SHP77 (cell line): ENCODE data around the gene HCFC2.
A peak's percentile ranks its signal among the peaks of the same experiment; 100 is the strongest.
"Not testable (repeated sequence)": the region's sequence is repeated elsewhere in the genome, so short reads cannot be mapped to it uniquely, and the experiment has no call there.

Experiments
- DNase-seq, 2 experiments: peaks; one replicate each; lab custom pipeline; 2025; lab: John Stamatoyannopoulos, UW

The HCFC2 gene

DNA sequence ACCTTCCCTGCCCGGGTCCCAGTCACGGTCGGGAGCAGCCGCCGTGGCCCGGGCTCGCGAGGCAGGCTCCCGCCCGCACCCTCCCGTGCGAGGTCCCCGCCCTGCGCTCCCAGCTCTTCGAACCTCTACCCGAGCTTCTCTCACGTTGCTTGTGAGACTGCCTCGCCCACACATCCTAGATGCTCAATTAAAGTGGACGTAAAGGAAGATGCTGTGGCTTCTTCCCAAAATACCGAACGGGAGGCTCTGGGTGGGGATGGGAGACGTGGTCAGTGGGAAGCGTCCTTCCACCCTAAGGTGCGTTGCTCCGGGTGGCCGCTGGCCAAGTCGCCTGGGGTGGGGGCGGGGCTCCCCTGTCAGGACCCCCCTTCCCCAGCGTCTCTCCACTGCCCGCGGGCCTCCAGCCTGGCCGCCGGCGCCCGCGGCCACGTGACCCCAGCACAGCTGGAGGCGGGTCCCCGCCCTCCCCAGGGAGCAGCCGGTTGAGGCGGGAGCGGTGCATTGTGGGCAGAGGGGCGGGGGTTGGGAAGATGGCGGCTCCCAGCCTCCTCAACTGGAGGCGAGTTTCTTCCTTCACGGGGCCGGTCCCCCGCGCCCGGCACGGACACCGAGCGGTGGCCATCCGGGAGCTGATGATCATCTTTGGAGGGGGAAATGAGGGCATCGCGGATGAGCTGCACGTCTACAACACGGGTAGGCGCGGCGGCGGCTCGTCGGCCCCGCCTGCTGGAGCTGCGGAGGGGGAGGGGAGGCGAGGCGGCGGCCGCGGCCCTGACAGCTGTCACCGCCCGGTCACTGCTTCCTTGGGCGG is at the start of gene HCFC2:
Gene HCFC2 (plus strand): TSS at position 501 of the 811 bp plus-strand sequence. CDS start 30 bp downstream, at position 531.
- DNase-seq: peak; percentile 84 to 93

DNA sequence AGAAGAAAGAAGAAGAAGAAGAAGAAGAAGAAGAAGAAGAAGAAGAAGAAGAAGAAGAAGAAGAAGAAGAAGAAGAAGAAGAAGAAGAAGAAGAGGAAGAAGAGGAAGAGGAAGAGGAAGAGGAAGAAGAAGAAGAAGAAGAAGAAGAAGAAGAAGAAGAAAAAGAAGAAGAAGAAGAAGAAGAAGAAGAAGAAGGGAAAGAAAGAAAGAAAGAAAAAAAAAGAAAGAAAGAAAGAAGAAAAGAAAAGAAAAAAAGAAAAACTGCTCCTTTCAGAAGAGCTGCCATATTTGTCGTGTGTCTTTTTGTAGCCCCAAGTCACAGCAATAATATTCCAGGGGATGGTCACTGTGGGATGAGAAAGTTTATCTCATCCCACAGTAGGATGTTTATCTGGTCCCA is 42.5 kb upstream of the HCFC2 start:
- not testable (repeated sequence) for DNase-seq

DNA sequence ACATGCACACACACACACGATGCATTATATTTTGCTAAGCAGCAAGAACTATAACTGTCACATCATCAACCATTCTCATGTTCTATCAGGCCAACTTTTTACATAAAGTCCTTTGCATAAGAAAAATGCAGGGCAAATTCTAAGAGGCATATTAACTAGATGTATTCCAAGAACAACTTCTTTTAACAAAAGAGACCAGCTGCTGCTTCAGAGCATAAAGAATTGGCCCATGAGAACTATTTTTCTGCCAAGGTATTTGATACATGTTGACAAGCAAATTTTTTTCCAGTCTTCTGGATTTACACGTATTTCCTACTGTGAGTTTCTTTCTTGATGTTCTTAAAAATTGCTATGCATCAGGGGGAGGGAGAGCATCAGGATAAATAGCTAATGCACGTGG is 41.5 kb upstream of the HCFC2 start:
- no peak for DNase-seq

DNA sequence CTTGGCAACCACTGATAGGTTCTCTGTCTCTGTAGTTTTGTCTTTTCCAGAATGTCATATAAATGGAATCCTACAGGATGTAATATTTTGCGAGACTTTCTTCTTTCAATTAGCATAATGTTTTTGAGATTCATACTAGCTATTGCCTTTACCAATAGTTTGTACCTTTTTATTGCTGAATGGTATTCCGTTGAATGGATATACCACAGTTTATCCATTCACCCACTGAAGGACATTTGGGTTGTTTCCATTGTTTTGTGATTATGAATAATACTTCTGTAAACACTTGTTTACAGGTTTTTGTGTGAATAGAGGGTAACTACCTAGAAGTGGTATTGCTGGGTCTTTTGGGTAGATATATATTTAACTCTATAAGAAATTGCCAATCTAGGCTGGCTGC is 40.6 kb upstream of the HCFC2 start:
- DNase-seq: no peak

DNA sequence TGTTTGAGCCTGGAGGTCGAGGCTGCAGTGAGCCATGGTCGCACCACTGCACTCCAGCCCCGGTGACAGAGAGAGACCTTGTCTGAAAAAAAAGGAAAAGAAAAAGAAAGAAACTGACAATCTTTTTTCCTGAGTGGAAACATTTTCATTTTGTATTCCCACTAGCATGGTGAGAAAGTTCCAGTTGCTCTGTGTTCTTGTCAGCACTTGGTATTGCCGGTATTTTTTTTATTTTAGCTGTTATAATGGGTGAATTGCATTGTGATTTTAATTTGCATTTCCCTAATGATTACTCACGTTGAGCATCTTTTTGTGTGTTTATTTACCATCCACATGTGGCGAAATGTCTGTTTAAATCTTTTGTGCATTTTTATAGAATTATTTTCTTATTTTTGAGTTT is 40.0 kb upstream of the HCFC2 start:
- DNase-seq: no peak

DNA sequence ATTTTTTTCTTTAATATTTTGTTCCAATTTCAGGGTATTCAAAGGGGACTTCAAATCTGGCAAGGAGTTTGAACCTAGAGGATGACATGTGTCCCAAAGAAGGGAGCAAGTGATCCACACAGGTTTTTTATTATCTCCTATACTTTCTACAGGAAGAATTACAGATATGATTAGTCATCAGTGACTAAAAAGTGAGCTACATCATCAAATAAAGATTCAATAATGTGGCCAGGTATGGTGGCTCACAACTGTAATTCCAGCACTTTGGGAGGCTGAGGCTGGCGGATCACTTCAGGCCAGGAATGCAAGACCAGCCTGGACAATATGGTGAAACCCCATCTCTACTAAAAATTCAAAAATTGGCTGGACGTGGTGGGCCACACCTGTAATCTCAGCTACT is 38.6 kb upstream of the HCFC2 start:
- no peak for DNase-seq

DNA sequence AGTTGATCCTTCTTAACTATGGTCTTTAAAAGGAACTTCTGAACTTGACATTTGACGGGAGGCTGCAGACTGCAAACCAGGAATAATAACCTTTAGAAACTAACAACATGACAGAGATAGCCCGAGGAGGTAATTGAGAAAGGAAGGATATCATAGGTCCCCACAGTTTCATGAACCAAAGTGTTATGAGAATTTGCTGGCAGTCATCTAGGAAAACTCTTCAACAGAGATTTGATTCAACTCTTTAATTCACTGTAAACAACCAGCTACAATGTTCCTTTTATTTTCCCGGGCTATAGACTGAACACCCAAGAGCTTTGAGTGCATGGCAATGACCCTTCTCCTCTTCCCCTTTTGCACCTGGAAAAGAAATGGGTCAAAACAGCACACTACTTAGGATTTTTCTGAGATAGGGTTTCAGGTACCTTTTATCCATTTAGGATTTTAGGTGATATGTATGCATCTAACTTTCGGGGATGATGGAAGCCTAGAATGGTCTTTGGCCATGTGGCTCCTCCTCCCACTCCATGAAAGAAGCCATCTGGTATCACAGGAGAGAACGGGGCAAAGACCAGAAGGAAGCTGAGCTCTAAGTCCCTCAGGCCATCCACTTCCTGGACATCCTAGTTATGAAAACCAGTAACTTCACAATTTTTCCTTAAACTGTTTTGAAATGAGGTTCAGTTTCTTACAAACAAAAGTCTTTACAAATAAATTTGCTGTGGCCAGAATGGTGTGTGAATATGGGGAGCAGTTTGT is 37.3 kb upstream of the HCFC2 start:
- DNase-seq: no peak

DNA sequence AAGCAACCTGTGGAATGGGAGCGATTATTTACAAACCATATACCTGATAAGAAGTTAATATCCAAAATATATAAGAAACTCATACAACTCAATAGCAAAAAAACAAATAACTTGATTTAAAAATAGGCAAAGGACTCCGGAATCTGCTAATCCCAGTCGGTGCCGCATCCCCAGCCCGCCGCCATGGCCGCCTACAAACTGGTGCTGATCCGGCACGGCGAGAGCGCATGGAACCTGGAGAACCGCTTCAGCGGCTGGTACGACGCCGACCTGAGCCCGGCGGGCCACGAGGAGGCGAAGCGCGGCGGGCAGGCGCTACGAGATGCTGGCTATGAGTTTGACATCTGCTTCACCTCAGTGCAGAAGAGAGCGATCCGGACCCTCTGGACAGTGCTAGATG is 33.7 kb upstream of the HCFC2 start:
- not testable (repeated sequence) for DNase-seq

DNA sequence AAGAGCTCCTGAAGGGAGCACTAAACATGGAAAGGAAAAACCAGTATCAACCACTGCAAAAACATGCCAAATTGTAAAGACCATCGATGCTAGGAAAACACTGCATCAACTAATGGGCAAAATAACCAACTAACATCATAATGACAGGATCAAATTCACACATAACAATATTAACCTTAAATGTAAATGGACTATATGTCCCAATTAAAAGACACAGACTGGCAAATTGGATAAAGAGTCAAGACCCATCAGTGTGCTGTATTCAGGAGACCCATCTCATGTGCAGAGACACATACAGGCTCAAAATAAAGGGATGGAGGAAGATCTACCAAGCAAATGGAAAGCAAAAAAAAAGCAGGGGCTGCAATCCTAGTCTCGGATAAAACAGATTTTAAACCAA is 28.2 kb upstream of the HCFC2 start:
- not testable (repeated sequence) for DNase-seq

DNA sequence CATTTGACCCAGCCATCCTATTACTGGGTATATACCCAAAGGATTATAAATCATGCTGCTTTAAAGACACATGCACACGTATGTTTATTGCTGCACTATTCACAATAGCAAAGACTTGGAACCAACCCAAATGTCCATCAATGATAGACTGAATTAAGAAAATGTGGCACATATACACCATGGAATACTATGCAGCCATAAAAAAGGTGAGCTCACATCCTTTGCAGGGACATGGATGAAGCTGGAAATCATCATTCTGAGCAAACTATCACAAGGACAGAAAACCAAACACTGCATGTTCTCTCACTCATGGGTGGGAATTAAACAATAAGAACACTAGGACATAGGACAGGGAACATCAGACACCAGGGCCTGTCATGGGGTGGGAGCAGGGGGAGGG is 24.6 kb upstream of the HCFC2 start:
- not testable (repeated sequence) for DNase-seq

DNA sequence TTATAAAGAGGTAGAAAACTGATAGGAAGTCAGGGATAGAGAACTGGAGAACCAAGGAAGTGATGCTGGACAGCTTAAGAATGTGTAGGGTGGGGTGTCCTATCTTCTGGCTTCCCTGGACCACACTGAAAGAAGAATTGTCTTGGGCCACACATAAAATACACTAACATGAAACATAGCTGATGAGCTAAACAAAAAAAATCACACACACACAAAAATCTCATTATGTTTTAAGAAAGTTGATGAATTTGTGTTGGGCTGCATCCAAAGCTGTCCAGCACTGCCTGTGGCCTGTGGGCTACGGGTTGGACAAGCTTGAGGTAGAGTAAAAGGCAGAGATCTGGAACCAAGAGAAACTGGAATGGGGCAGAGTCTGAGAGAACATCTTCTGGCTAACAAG is 21.8 kb upstream of the HCFC2 start:
- DNase-seq: no peak

DNA sequence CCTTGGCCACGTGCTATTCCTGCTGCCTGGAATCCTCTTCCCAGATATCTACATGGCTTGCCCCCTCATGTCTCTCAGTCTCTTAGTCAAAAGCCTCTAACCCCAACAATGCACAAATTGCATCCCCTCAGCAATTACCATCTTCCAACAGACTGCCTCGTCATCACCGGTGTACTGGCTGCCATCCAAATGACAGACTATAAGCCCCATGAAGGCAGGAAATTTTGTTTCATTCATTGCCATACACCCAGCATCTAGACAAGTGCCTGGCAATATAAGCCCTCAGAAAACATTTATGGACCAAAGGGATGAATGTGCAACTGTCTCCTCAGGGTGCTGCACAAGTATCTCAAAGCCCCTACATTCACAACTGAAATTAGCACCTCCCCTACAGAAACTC is 20.2 kb upstream of the HCFC2 start:
- no peak for DNase-seq

DNA sequence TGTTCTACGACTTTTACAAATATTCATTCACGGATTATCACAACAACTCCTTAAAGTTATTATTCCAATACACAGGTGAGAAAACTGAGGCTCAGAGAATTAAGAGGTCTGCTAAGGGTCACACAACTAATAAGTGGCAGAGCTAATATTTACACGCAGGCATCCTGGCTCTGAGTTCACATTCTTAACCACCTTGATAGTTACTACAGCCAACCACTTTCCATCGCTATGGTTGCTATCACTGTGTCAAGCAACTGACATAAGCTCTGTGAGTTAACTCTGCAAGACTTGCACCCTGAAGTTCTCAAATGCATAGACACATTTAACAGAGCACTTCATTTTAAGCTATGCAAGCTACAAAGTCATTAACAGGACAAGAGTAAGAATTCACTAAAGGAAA is 18.0 kb upstream of the HCFC2 start:
- DNase-seq: no peak

DNA sequence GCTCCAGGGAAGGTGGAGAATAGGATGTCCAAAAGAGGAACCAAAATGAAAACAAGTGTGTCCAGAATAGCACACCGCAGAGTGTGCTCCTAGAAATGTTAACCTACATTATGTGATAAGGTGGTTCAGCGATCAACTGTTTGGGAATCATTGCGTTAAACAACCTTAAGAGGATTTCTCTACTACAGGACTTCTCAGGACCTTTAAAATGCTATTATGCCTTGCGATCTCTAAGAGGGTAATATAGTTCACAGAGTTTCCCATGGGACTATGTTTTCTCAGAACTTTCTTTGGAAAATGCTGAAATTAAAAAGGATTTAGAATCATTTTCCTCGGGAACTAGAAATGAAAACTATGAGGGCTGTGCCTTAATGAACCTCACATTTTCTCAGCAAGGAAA is 16.2 kb upstream of the HCFC2 start:
- no peak for DNase-seq

DNA sequence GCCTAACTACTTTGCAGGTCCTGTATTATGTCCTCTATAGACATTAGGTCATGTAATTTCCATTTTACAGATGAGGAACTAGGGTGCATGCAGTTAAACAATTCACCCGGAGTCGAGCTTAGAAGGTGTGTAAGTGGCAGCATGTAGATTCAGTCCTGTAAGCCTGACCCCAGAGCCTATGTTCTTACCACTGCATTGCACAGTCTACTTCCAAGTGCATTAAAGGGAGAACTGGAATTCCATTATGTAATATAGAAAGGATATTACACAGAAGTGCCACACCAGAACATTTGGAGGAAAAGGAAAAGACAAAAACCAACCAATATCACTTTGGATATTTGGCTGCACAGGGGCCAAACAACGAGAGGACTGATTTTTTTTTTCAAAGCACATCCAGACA is 15.5 kb upstream of the HCFC2 start:
- DNase-seq: no peak

DNA sequence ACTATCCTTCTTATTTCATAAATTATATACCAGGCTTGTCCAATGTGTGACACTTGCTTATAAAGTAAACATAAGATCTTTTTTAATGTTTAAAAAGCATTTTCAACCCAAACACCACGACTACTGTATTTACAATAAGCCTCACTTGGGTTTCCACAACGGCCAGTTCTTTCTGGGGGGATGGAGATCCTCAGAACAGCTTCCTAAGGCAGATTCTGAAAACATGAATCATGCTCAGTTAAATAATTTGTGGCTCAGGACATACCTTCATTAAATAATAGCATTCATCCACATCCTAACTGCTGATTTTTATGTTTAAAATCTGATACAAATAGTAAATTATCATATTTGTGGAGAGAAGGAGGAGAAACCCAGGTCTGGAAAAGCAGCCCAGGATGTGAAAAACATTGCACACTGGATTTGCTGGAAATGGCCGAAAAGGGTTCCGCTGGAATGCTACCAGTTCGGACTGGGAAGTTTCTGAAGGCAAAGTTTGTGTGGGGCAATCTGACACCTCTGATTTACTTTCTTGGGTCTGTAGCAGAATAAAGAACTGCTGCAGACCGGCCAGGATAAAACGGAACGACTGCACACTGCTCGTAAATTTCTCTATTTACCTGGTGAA is 14.9 kb upstream of the HCFC2 start:
- no peak for DNase-seq

DNA sequence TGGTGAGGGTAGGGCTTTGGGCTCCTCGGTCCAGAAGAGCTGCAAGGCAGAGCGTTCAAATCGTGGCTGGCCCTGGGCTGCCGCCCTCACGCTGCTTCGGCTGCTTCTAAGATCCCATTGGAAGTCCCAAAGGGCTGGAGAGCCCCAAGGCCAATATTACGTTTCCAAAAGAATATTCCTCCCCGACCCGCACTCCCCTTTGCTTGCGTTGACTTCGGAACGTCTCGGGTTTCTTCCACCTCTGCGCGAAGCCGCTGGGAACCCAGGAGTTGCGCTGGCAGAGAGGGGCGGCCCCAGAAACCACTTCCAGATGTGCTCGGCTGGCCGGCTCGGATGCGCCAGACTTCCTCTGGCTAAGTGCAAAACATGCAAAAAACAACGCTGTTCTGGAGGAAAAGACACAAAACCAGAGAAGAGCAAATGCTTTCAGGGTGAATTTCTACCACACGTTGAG is 14.4 kb upstream of the HCFC2 start, which contains the start of gene GLT8D2:
Gene GLT8D2 (minus strand): TSS at position 285 of the 454 bp plus-strand sequence. CDS start 30,539 bp downstream, outside the sequence.
- DNase-seq: no peak

DNA sequence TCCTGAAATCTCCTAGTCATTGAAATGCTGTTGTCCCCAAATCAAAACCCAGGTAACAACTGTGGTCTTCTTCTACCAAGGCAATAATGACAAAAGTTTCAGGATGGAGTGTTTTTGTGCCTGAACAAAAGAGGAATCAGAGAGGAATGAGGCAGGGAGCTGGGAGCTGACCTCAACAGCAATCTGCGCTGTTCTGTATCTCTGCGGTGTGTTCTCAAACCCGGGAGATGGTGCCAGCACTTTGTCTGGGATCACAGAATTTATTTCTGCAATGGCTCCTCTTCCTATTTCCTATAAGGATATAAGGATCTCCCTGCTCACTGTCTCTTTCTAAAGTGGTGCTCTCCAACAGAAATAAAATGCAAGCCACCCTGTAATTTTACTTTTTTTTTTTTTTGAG is 13.9 kb upstream of the HCFC2 start:
- DNase-seq: no peak

DNA sequence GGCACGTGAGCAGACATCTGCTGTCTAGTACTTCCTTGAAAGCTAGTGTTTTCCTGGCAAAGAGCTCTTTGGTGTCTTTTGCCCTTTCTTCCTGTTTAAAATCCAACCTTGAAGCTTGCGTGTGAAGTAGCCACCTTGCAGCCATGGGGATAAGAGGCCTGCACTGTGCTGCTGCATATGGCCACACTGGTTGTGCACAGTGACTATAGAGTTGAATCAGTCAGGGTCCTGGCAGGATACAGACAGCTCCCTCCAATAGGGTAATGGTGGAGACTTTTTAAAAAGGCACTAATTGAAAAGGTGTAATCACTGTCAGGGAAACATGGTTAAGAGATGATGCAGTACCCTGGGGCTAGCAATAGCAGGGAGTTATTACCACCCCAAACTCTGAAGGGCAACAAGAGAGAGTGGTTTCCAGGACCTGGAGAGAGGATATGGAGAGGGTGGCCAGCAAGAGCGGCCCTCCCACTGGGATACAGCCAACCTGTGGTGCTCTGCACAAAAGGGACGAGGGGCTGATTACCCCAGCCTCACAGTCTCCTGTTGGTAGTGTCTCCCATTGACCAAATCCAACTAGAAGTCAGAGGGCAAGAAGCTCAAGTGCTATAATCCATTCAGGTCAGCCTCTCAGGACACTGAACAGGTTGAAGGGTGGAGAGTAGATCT is 9.5 kb upstream of the HCFC2 start:
- DNase-seq: peak in 1 of 2 experiments; percentile 23

DNA sequence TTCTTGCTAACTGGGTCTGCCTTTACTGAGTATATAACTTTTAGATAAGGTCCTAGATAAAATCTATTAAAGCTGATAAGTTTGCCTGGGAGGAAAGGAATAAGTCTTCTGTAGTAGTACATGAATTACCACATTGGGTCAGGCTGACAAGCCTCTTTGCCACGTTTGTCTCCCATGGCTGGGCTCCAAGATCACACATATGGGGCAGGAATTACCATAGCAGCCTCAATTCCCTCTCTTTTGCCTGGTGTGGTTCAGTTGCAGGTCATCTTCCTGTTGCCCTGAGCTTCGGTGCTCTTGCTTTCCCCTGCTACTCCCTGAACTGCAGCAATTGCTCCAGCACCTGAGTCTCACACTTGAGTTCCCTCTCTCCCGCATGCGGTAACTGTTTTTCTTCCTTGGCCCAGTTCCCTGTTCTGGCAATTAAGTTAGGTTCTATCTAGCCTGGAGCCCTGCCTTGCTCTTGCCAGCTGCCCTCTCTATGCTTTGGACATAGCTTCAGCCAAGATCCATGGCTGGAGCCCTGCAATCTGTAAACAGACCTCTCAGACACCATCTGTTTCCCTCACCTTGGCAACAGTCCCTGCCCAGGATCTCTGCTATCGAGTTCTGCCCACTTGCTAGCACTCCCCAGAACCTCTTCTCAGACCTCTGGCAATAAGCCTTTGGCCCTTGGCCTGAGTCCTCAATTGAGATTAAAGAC is 8.5 kb upstream of the HCFC2 start:
- DNase-seq: peak; percentile 91 to 92

DNA sequence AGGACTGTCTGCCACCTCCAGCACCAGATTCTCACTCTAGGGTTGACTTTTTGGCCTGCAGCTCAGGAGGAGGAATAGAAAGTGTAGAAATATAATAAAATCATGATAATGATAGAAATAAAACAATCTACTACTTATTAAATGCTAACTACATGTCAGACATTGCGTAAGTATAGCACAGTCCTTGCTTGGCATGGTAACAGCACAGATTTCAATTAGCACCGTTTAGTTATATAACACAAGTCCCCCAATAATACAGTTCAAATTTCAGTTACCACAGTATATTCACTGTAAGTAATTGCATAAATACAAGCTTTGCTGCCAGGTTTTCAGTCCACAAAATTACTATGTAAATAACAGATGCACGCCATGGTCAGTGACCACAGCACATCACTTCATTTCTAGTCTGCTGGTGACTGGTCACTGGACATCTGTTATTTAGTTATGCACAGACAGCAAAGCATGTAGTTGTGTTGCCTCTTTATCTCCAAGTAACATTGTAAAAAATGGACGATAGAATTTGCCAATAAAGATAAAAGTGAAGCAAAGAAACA is 7.8 kb upstream of the HCFC2 start:
- DNase-seq: peak in 1 of 2 experiments; percentile 23
